Nephron (organoid): Measurements from ENCODE around the gene SUPT3H.

Source experiments
- H3K27ac Mint-ChIP-seq, 3 experiments: 2 replicates each; pipeline ENCODE4 v1.8.0; 2020; ENCODE audit warnings: mixed read lengths in 3 of 3, mild to moderate bottlenecking in 2 of 3, moderate library complexity in 1 of 3
- H3K27me3 Mint-ChIP-seq: 2 replicates; pipeline ENCODE4 v1.8.0; 2021; ENCODE audit warnings: low read depth, mild to moderate bottlenecking, moderate library complexity, mixed read lengths
- H3K36me3 Mint-ChIP-seq: 2 replicates; pipeline ENCODE4 v1.8.0; 2020; ENCODE audit warnings: low read depth, mixed read lengths
- H3K4me1 Mint-ChIP-seq: 2 replicates; pipeline ENCODE4 v1.8.0; 2020; ENCODE audit warnings: mixed read lengths
- H3K4me3 Mint-ChIP-seq, 3 experiments: 2 replicates each; pipeline ENCODE4 v1.8.0; 2020; ENCODE audit warnings: mild to moderate bottlenecking in 3 of 3, mixed read lengths in 3 of 3, moderate library complexity in 2 of 3
- H3K9me3 Mint-ChIP-seq: 2 replicates; pipeline ENCODE4 v1.8.0; 2020; ENCODE audit warnings: mixed read lengths
- CTCF ChIP-seq, 3 experiments: fragments of 200-600 bp; sonication (generic); IDR thresholded peaks; one replicate each; pipeline ENCODE4 v1.5.0; 2021; ENCODE audit warnings: antibody characterized with exemption in 3 of 3; ENCODE audit not compliant: unreplicated experiment in 3 of 3

SUPT3H gene

GRCh38 chr6:44983467-44984365, 394.0 kb downstream of the SUPT3H start:
- H3K27me3 Mint-ChIP-seq, result no peaks in the 10 kb centered on the region
- H3K9me3 Mint-ChIP-seq, result no peaks in the 10 kb centered on the region
- no peak overlapping the region for H3K27ac Mint-ChIP-seq
- H3K4me1 Mint-ChIP-seq, result no peaks in the 10 kb centered on the region
- no peaks in the 10 kb centered on the region for H3K36me3 Mint-ChIP-seq
- H3K4me3 Mint-ChIP-seq, result no peak overlapping the region
- TF ChIP-seq CTCF (IDR thresholded peaks at IDR 0.05; ENCODE audit: unreplicated experiment in 3 of 3), result no peak

- Mint-ChIP-seq H3K27ac (no peak overlapping the region), H3K4me3 (no peak overlapping the region), H3K9me3 (no peaks in the 10 kb centered on the region), H3K4me1 (no peaks in the 10 kb centered on the region), H3K36me3 (no peaks in the 10 kb centered on the region), H3K27me3 (no peaks in the 10 kb centered on the region)
- no peak for TF ChIP-seq CTCF (IDR thresholded peaks at IDR 0.05; ENCODE audit: unreplicated experiment in 3 of 3)
These were observed 396.9 kb downstream of the SUPT3H start for GRCh38 chr6:44980841-44981240.

GRCh38 chr6:44976677-44977641, 400.8 kb downstream of the SUPT3H start:
- Mint-ChIP-seq H3K27me3 (no peaks in the 10 kb centered on the region), H3K4me3 (no peak overlapping the region), H3K4me1 (no peaks in the 10 kb centered on the region)

GRCh38 chr6:44974511-44974910, 403.2 kb downstream of the SUPT3H start:
- H3K9me3 Mint-ChIP-seq, result peaks cover 14% of the 10 kb centered on the region
- no peaks in the 10 kb centered on the region for H3K4me1 Mint-ChIP-seq
- H3K27me3 Mint-ChIP-seq, result no peaks in the 10 kb centered on the region
- H3K4me3 Mint-ChIP-seq, result no peak overlapping the region
- no peak overlapping the region for H3K27ac Mint-ChIP-seq
- no peak for TF ChIP-seq CTCF (IDR thresholded peaks at IDR 0.05; ENCODE audit: unreplicated experiment in 3 of 3)
- peaks cover 27% of the 10 kb centered on the region for H3K36me3 Mint-ChIP-seq

More at GRCh38 chr6:44976677-44977641, 400.8 kb downstream of the SUPT3H start:
- H3K27ac Mint-ChIP-seq, result no peak overlapping the region
- no peak for TF ChIP-seq CTCF (IDR thresholded peaks at IDR 0.05; ENCODE audit: unreplicated experiment in 3 of 3)
- peaks cover 22% of the 10 kb centered on the region for H3K36me3 Mint-ChIP-seq
- H3K9me3 Mint-ChIP-seq, result peaks cover 14% of the 10 kb centered on the region

GRCh38 chr6:44972709-44973108, 405.0 kb downstream of the SUPT3H start:
- Mint-ChIP-seq H3K27me3 (no peaks in the 10 kb centered on the region), H3K9me3 (peaks cover 14% of the 10 kb centered on the region), H3K27ac (no peak overlapping the region), H3K36me3 (peaks cover 27% of the 10 kb centered on the region), H3K4me1 (no peaks in the 10 kb centered on the region), H3K4me3 (no peak overlapping the region)
- TF ChIP-seq CTCF (IDR thresholded peaks at IDR 0.05; ENCODE audit: unreplicated experiment in 3 of 3), result no peak
